Stimulated activated CD4-positive, alpha-beta T cell treated with anti-CD3 and anti-CD28 coated beads, TNF-alpha, amount 100 ng/mL, for 48 hours (primary cell): Measurements from ENCODE around the gene CMSS1.

Source experiments
- DNase-seq, 3 donors: peaks; one replicate each; pipeline ENCODE4 v3.0.0-alpha.2; 2020; ENCODE audit warnings: low read depth in 3 of 3

CMSS1 gene

DNA sequence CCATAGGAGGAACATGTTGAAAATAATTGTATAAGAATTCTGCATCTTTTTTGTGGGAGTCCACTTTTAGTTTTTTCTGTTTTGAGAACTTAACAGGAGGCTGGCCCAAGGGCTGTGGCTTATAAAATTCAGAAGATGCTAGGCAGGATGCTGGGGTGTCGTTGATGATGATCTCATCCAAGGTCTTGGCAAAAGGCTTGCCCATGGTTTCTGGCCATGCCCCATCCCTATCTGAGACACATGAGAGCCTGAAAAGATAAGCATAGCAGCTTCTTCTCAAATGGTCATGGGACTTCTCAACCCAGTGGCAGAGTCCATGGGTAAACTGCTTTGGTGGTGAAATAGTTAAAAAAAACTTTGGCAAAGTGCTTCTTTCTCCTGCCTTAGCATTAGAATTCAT, 35.2 kb downstream of the CMSS1 start:
- DNase-seq = no peak

DNA sequence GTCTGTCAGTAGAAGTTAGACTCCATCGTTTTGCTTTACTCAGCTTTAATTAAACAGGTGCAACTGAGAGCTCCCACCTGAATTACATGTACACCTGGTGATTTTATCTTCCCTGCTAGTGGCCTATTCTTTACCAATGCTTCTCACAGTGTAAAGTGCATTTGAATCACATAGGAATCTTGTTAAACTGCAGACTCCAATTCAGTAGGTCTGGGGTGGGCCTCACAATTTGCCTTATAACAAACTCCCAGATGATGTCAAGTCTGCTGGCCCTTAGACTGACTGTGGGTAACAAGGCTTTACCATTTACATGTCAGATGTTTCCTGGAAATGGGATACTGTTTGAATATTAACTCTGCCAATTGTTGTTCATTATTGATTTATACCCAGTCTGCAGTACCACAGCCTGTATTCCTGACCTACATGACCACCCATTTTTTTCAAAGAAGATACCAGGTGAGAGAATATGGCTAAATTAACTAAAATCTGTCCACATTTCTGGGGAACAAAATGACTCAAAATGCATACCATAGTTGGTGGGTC, 37.2 kb downstream of the CMSS1 start:
- no peak for DNase-seq

DNA sequence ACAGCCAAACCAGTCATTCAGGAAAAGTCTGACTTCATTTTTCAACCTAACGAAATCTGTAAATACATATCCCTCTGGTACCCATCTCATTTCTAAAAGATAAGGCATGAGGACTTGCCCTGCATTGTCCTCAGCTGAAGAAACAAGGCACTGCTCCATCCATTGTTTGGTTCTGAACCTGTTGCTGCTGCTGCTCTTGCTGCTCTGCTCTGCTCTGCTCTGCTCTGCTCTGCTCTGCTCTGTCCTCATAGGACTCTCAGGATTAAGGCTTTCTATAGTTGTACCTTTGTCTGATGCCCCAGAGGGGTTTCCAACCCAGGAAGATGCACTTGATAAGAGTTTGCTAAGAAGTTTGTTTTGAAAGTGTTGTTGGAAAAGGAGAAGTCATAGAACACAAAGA, 38.2 kb downstream of the CMSS1 start:
- DNase-seq = no peak

DNA sequence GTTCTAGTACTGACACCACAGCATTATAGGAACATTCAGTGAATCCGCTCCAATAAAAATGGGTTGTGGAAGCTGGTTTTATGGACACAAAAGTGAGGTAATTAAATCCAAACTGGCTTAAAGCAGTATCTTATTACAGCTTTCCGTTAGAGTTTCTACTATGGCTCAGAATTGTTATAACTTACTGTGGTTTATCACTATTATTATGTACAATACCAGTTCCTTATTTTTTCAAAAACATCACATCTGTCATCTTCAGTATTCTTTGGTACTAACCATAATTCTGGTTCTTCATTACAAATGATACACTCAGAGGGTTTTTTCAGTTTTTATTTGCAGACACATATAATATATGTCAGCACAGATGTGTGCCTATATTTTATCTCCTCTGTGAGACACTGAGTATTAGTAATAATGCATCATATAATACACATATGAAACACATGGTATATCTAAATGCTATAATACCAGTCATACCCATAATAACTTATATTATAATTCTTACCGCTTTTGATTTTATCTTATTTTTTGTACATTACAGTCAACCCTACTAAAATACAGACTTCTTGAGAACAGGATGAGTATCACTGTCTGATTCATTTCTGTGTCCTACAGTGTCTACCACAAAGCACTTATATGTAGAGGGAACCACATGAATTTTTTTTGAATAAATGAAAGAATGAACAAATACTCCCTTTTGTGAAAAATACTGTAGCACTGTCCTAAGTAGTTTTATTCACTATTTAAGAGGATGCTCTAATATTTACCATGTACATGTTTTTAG, 39.0 kb downstream of the CMSS1 start:
- no peak for DNase-seq

DNA sequence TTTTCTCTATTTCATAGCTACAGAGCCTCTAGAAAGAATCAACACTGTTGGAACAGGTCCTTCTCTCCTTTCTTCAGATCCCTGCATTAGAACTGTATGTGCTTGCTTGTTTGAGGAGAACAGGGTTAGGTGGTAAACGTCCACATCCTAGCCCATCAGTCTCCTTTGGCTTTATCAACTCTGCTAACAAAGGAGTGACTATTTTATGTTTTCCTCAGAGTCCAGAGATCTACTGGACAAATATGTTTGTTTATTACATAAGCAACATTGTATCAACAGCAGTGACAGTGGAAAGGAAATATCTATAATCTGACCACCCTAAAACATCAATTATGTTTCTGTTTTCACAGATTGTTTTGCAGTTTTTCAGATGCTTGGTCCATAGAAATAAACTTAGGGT, 39.6 kb downstream of the CMSS1 start:
- no peak for DNase-seq

DNA sequence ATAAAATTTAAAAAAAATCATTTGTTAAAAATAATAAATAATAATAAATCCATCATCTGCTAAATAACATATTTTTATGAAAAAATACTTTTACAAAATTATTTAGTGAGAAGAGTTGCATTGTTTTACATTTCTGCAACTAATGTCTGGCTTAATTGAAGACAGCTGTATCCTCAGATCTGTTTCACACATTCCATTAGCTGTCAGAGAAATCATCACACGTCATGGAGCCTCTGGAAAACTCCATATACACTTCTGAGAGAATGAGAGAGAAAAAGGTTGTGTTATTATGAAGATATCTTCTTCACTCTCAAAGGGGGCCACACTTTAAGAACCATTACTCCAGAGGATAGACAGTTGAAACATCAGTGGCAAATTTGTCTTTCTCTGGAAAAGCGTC, 40.8 kb downstream of the CMSS1 start:
- no peak for DNase-seq

DNA sequence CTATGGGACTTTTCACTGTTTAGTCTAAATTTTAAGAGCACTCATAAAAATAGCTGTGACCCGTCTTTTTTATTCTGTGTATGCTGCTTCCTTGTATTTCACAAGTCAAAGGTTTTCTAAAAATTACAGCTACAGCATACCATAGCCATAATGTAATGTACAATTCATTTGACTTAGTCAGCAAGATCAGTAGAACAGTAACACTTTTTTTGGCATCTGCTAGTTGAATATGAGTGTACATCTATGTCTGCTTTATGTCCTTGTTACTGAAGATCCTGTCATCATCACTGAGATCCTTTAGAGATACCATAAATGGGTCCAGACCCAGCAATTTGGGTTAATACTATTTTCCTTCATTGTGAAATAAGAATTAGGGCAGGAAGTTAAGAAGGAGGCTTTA, 42.2 kb downstream of the CMSS1 start:
- no peak for DNase-seq

DNA sequence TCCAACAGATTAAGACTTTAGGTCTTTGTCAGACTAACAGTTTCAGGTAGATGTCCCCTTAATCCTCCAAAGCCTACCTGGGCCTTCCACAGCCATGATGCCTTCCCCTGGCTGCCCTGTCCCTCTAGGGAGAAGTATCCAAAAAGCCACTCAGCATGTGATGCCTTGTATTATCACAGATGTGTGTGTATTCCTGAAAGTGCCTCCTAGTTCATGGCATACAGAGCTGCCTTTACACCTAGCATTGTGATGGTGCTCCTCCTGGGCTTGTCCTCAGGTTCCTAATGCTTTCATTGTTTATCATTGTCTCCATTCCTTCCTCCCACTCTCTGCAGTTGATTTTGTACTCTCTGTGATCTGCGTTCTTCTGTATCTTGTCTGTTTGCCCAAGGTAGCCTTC, 43.6 kb downstream of the CMSS1 start:
- no peak for DNase-seq

DNA sequence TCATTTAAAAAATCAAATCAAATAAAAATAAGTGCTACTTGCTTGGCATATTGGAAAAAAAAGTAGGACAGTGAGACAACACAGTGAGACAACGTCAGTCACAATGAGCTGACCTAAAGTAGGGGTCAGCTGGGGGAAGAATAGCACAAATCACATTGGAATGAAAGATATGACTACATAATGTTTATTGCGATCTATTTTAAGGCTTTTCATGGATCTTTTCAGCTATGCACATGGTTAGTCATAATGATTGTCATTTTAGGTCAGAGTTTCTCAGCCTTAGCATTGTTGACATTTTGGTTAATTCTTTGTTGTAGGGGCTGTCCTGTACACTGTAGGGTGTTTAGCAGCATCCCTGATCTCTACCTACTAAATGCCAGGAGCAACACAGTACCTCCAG, 44.5 kb downstream of the CMSS1 start:
- no peak for DNase-seq

DNA sequence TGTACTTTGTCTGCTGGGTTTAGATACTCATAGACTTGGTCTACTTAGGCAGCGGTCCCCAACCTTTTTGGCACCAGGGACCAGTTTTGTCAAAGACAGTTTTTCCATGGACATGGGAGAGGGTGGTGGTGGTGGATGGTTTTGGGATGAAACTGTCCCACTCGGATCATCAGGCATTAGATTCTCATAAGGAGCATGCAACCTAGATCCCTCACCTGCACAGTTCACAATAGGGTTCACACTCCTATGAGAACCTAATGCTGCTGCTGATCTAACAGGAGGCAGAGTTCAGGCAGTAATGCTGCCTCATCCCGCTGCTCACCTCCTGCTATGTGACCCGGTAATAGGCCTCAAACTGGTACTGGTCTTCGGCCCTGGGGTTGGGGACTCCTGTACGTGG, 45.3 kb downstream of the CMSS1 start:
- DNase-seq = no peak

DNA sequence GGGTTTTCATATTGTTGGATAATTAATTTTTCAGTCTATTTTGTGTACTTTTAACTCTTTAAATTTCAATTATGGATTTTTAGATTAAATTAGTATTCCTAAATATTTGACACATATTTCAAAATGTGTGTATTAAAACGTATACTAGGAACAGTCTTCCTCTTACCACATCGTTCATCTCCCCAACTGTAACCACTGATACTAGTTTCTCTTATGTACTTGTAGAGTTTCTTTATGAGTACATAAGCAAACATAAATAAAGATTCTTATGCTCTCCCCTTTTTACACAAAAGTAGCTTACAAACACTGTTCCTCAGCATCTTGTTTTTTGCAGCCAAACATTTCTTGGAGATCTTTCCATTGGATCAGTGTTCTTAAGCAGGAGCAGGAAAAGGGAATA, 45.9 kb downstream of the CMSS1 start:
- no peak for DNase-seq

DNA sequence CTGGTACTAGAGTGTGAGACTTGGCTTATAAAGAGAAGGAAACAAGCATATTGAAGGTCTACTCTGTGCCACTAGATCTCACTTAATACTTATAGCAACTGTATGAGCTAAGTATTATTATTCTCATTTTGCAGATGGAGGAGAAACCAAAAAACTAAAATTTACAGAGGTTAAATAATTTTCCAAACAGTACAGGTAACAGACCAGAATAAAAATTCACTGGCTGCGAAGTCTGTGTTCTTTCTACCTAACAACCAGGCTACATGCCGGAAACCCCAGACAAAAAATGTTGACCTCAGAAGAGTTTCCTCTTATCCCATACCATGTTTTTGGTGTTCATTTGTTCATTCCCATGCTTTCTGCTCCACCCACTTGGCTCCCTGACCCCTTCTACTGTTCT, 46.6 kb downstream of the CMSS1 start:
- no peak for DNase-seq

DNA sequence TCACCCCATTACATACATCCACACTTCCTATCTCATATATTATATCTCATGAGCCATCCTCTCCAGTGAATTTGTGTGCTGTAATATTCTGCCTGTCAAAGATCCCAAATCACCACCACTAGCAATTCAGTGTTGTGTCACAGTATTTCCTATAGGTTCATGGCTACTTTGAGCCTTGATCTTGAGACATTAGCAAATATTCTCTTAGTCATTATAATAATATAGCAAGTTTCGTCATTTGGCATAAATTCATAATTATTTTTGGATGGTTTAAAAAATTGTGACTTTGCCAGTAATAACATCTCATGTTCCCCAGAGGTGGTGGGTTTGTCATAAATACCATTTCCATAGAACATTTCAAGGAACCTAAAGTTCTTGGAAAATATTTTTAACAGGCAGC, 47.7 kb downstream of the CMSS1 start:
- no peak for DNase-seq

DNA sequence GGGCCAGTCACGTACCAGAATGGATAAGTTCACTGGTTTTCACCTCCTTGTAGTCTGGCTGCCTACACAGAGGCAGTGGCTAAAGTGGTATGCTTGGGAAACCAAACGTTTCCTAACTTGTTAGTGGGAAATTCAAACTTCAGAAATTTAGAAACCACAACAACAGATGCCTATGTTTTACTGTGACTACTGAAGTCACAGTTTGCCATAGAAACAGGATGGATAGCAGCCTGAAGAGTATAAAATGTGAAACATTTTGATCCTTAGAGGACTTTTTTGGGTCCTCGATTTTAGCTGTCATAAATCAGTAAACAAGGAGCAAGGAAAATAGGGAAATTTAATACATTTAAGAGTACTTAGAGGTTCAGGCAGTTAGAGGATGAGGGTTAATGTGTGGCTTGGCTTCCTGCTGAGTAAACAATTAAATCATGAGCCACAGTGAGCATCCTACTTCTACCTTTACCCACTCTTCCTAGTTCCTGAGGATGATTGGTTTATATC, 48.6 kb downstream of the CMSS1 start:
- no peak for DNase-seq

DNA sequence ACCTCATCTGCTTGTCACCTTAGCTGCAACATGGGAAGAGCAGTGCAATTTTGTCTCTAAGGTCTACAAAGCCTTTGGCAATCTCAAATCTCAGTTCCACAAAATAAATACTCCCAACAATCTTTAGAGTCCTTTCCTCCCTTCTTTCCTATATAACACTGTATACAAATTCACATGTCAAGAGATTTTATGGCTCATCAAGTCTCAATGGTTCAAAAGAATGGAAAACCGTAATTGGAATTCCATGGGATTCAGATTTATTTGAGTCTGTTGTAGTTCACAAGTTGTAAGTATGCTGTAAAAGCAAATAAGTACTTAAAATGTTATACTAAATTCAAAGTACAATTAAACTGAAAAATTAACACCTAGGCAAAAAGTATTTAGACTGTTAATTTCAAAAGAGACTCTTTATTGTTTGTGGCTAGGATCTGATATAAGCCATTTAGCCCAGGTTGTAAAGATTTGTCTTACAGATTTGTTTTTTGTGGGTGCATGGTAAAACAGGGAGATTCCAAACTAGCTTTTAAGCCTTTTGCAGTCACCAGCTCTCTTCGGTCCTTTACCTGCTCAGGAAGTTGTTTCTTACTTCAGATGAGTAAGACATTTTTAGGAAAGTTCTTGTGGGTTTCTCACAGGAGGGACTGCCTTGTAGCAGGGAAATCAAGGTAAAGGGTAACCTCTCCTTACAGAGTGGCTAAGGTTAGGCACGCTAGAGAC, 50.1 kb downstream of the CMSS1 start:
- DNase-seq = no peak

DNA sequence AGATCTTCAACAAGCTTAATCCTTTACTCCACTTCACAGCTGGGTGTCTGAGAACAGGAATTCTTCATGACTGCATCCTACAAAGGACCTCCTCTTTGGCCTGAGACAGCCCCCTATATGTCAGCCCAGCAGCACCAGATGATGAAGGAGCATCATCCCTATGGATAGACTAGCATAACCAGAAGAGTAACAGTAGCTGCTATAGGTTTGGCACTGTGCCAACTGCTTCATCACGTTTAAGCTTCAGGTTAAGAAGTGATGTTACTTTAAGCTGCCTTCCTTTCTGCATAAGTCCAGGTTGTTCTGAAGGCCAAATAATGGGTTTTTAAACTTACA, 50.6 kb downstream of the CMSS1 start:
- no peak for DNase-seq

DNA sequence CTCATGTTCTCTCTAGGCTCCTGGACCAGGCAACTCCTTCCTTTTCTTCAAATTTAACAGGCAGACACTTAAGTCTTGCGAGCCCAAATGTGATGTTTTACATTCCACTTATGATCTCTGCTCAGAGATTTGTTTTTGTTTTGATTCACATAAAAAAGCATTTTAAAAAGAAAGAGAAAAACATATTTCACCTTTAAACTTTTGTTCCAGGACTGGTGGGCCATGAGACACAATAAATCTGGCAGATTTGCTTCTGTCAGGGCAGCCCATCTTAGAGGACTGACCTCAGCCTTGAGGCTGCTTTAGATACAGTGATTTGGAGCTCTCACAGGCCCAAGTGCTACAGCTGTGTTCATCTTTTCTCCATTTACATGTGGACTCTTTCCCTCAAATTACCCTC, 52.0 kb downstream of the CMSS1 start:
- DNase-seq = no peak

DNA sequence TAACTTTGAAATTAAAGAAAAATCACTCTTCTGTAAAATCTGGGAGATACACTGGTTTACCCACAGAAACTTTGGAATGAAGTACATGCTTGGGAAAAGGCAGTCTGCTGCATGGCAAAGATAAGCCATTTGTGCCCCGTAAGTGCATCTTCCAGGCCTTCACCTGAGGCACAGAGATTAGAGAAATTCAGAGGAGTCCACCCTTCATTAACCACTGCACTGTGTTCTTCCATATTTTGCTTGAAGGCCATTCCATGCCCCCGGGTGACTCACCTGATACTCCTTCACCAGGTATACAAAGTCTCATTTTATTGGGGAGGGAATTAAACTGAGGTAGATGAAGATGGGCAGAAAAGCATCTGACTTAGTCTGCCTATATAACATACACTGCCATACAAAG, 53.0 kb downstream of the CMSS1 start:
- DNase-seq = no peak

DNA sequence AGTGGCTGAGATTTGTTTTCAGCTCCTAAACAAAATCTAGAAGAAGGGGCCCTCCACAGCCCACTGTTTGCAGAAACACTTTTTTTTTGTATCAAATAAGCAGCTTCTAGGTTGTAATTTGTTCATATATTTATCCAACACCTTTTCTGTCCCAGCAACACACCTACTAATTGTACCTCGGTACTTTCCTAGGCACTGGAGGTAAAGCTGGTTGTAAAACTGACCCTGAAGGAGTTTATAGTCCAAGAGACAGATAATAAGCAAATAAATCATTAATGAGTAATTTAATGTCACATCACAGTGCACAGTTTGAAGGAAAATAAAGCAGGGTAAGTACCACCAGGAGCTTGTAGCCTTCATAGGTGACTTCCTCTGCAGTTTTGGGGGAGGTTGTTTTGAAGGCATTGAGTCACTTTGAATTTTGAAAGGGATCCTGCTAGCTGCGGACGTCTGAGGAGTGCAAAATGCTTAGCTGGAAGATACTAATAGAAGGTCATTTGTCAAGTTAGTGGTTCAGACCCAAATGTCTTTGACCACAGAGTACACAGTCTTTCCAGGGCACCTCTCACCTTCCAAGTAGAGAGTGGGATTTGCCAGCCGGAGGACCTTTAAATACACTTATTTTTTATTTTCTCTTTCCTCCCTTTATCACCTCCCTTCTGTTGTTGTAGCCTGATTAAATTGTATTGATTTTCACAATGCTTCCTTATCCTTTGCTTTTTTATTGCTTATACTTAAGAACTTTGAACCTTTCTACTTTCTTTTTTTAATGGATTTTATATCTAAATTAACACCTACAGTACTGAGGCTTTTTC, 53.8 kb downstream of the CMSS1 start:
- no peak for DNase-seq

DNA sequence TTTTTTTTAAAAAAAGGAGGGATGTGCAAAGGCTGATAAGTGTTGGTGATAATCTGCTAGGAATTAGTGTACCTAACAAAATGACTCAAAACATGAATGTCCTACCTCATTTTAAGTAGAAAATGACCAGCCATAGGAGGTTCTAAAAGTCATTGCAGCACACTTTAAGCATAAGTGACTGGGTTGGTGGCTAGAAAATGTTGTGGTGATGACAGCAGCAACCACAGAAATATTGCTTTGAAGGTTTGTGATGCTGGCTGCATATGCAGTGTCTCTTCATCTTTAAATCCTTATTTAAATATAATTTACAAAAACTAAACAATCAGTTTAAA, 55.2 kb downstream of the CMSS1 start:
- DNase-seq = no peak

DNA sequence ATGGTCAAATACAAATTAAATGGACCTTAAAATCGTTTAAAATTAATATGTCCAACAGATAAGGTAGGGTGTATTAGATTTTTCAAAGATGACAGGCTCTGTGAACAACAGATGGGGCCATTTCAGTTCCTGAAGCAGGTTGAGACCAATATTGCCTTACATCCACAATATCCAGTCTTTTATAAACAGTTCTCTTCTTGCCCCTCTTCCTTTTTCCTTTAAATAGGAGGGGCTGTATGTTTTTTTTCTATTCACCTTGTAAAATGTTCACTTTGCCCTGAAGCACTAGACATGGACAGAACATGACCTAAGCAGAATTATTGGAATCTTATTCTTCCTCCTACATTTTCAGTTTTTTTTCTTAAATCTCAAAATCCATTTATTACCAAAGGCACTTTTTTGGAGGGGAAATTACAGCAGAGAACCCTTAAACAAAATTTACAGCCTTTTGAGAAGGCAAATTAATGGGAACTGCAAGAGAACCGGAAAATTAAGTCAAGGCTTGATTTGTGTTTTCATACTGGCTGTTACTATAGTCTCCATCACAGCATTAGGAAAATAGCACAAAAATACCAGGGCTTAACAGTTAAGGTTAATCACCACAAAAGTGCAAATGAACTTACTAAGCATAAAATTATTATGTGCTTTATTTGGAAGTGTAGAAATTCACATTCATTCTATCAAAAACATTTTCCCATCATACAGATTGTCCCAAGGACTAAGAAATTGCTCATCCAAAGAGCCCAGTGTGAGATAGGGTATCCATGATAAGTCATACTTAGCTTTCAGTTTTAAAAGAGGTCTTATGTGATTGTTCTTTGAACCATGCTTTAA, 55.8 kb downstream of the CMSS1 start:
- no peak for DNase-seq
